ENCODE results near the gene KIF21B.
A peak's percentile ranks its signal among the peaks of the same experiment; 100 is the strongest.

The KIF21B gene

DNA sequence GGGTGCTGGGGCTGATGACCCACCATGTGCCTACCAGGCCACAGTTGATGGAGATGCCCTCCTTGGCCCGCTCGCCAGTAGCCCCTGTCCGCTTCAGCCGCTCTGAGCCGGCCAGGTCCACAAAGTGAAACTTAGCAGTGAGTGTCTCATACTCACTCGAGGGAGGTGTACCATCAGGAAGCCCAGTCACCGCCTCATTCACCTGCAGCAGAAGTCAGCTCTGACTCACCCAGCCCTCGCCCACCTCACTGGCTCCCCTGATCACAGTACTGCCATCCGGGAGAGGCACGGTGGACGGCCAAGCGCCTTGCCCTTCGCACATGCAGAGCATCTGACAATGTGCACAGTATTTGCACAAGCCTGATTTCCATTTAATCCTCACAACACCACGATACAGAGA is 18.8 kb downstream of the KIF21B start:
- H3K4me3 Mint-ChIP-seq = no peak overlapping the region
- H3K36me3 Mint-ChIP-seq = peaks cover 17% of the 10 kb centered on the region
- no peaks in the 10 kb centered on the region for H3K27me3 Mint-ChIP-seq
- DNase-seq (ENCODE audit: low spot score in 2 of 2) = no peak
- ATAC-seq (ENCODE audit: low read depth) = no peak
- no peak overlapping the region for H3K27ac Mint-ChIP-seq
- no peaks in the 10 kb centered on the region for H3K9me3 Mint-ChIP-seq
- H3K4me1 Mint-ChIP-seq = peaks cover 2% of the 10 kb centered on the region

- Mint-ChIP-seq H3K36me3 (peaks cover 21% of the 10 kb centered on the region), H3K4me1 (no peaks in the 10 kb centered on the region), H3K9me3 (no peaks in the 10 kb centered on the region), H3K27me3 (no peaks in the 10 kb centered on the region), H3K4me3 (no peak overlapping the region), H3K27ac (no peak overlapping the region)
- no peak for DNase-seq (ENCODE audit: low spot score in 2 of 2)
- no peak for ATAC-seq (ENCODE audit: low read depth)
Measured at GRCh38 chr1:201004154-201004553, 19.4 kb downstream of the KIF21B start.

DNA sequence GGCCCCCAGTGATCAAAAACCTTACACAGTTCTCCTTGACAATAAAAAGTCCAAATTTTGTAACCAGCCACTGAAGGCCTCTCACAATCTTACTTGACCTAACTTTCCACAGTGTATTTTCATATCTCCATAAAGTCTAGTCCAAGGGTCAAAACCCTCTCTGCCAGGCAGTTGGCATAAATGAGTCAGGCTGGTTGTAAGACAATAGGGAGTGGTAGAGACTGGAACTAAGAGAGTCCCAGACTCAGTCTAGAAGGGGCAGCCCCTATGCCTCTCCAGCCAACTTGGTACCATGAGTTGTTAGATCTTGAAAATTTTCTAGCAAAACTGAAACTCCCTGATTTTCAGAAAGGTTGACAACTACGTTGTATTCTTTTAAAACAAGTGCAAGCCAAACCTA is 21.0 kb downstream of the KIF21B start:
- Mint-ChIP-seq H3K4me3 (no peak overlapping the region), H3K4me1 (peaks cover 3% of the 10 kb centered on the region), H3K9me3 (no peaks in the 10 kb centered on the region), H3K27ac (no peak overlapping the region), H3K36me3 (peaks cover 26% of the 10 kb centered on the region), H3K27me3 (no peaks in the 10 kb centered on the region)
- DNase-seq (ENCODE audit: low spot score in 2 of 2) = no peak
- ATAC-seq (ENCODE audit: low read depth) = no peak

GRCh38 chr1:201001962-201002361 is 21.6 kb downstream of the KIF21B start:
- Mint-ChIP-seq H3K27ac (no peak overlapping the region), H3K4me3 (no peak overlapping the region), H3K36me3 (peaks cover 29% of the 10 kb centered on the region), H3K27me3 (no peaks in the 10 kb centered on the region), H3K9me3 (no peaks in the 10 kb centered on the region), H3K4me1 (peaks cover 3% of the 10 kb centered on the region)
- DNase-seq (ENCODE audit: low spot score in 2 of 2) (no peak), ATAC-seq (ENCODE audit: low read depth) (no peak)

DNA sequence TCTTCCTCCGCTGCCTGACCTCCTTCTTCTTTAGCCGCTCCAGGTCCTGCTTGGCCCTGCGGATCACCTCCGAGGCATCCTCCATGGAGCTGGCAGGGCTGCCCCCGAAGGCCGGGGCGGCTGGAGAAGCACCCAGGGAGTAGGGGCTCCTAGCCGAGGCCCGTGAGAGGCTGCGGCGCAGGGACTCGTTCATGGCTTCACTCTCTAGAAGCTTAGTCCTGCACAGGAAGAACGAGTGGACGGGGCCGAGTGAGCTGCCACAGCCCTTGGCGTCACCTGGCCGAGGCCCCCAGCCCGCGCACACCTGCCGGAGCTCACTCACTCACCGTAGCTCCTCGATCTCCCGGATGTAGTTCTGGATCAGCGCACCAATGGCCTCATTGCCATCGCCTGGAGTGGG is 23.1 kb downstream of the KIF21B start:
- Mint-ChIP-seq H3K27me3 (no peaks in the 10 kb centered on the region), H3K9me3 (no peaks in the 10 kb centered on the region), H3K4me3 (no peak overlapping the region), H3K27ac (no peak overlapping the region), H3K4me1 (peaks cover 3% of the 10 kb centered on the region), H3K36me3 (peaks cover 32% of the 10 kb centered on the region)
- DNase-seq (ENCODE audit: low spot score in 2 of 2) (no peak), ATAC-seq (ENCODE audit: low read depth) (no peak)

- Mint-ChIP-seq H3K36me3 (peaks cover 35% of the 10 kb centered on the region), H3K4me3 (no peak overlapping the region), H3K9me3 (no peaks in the 10 kb centered on the region), H3K27me3 (no peaks in the 10 kb centered on the region), H3K4me1 (peaks cover 3% of the 10 kb centered on the region), H3K27ac (no peak overlapping the region)
- no peak for ATAC-seq (ENCODE audit: low read depth)
- DNase-seq (ENCODE audit: low spot score in 2 of 2) = no peak
Measured at GRCh38 chr1:200999667-201000066, 23.8 kb downstream of the KIF21B start.

GRCh38 chr1:200998323-200998722 is 25.2 kb downstream of the KIF21B start:
- no peak overlapping the region for H3K4me3 Mint-ChIP-seq
- H3K36me3 Mint-ChIP-seq = peaks cover 36% of the 10 kb centered on the region
- ATAC-seq (ENCODE audit: low read depth) (no peak), DNase-seq (ENCODE audit: low spot score in 2 of 2) (no peak)
- H3K9me3 Mint-ChIP-seq = no peaks in the 10 kb centered on the region
- H3K27me3 Mint-ChIP-seq = no peaks in the 10 kb centered on the region
- H3K27ac Mint-ChIP-seq = no peak overlapping the region
- peaks cover 3% of the 10 kb centered on the region for H3K4me1 Mint-ChIP-seq

DNA sequence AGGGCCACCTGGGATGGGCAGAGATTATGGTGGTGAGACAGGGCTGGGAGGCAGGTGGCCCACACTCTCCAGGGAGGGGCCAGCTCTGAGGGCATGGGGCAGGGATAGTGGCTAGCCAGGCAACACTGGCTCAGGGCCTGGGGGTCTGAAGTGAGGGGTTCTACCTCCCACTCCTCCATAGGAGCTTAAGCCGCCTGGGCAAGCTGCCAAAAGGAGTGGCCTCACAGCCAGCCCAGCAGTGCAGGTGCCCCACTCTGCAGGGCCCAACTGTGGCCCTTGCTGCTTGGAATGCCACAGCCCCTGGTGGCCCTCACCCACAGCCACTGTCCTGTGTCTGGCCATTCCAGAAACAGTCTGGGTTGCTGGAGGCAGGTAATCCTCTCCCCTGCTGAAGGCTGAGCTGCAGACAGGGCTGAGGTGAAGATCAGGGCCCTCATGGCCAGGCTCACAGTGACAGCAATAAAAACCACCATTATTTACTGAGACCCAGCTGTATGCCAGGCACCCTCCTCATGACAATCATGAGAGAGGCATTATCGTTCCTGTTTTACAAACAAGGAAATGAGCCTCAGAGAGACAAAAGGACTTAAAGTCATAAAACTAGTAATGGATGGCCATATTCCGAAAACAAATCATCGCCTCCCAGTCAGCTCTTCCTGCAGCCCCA is 31.0 kb downstream of the KIF21B start:
- Mint-ChIP-seq H3K4me3 (no peak overlapping the region), H3K27ac (no peak overlapping the region), H3K9me3 (no peaks in the 10 kb centered on the region), H3K27me3 (no peaks in the 10 kb centered on the region), H3K36me3 (peaks cover 31% of the 10 kb centered on the region), H3K4me1 (no peaks in the 10 kb centered on the region)
- ATAC-seq (ENCODE audit: low read depth) (no peak), DNase-seq (ENCODE audit: low spot score in 2 of 2) (no peak)

DNA sequence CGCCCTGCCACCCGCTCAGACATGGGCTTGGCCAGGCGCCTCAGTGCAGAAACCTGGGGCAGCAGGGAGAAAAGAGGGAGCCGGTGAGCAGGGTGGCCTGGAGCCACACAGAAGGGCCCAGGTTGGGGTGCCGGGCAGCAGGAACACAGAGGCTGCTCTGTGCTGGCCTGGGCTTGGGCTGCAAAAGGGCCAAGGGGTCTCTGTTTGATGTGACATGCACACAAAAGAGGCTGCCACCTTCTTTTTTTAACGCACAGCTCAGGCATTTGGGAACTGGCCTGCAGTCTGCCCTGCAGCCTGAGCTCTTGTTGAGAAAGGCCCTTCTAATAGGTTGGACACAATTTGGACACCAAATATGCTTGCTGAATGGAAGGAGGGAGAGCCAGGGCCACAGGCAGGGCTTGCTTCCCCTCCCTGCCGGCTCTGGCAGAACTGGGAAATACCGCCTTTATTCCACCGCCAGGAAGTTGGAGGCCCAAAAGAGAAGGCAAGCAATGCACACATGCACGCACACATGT is 32.4 kb downstream of the KIF21B start:
- Mint-ChIP-seq H3K4me1 (no peaks in the 10 kb centered on the region), H3K27me3 (no peaks in the 10 kb centered on the region), H3K36me3 (peaks cover 30% of the 10 kb centered on the region), H3K4me3 (no peak overlapping the region), H3K9me3 (no peaks in the 10 kb centered on the region), H3K27ac (no peak overlapping the region)
- no peak for DNase-seq (ENCODE audit: low spot score in 2 of 2)
- ATAC-seq (ENCODE audit: low read depth) = no peak

DNA sequence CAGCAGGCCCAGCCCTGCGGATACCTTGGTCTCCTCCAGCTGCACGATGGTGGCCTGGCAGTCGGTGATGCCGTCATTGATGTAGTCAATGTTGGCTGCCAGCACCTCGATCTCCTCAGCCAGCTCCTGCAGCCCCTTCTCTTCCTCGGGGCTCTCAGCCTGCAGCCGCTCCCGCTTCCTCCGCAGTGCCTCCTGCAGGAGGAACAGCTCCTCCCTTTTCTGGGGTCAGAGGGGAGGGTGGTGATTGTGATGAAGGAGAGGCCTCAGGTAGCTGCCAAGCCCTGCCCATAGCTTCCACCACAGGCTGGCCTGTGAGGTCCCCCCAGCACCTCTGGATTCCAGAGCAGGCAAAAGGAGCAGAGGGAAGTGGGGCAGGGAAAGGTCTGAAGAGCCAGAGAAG is 33.4 kb downstream of the KIF21B start:
- ATAC-seq (ENCODE audit: low read depth) (no peak), DNase-seq (ENCODE audit: low spot score in 2 of 2) (no peak)
- no peaks in the 10 kb centered on the region for H3K27me3 Mint-ChIP-seq
- H3K4me1 Mint-ChIP-seq = no peaks in the 10 kb centered on the region
- H3K4me3 Mint-ChIP-seq = no peak overlapping the region
- H3K27ac Mint-ChIP-seq = no peak overlapping the region
- H3K9me3 Mint-ChIP-seq = no peaks in the 10 kb centered on the region
- H3K36me3 Mint-ChIP-seq = peaks cover 32% of the 10 kb centered on the region

GRCh38 chr1:200989337-200989736 is 34.2 kb downstream of the KIF21B start:
- Mint-ChIP-seq H3K27ac (no peak overlapping the region), H3K36me3 (peaks cover 33% of the 10 kb centered on the region), H3K27me3 (no peaks in the 10 kb centered on the region), H3K4me1 (no peaks in the 10 kb centered on the region), H3K4me3 (no peak overlapping the region), H3K9me3 (no peaks in the 10 kb centered on the region)
- ATAC-seq (ENCODE audit: low read depth) = no peak
- DNase-seq (ENCODE audit: low spot score in 2 of 2) = no peak

GRCh38 chr1:200988693-200989092 is 34.8 kb downstream of the KIF21B start:
- no peak overlapping the region for H3K4me3 Mint-ChIP-seq
- no peaks in the 10 kb centered on the region for H3K27me3 Mint-ChIP-seq
- ATAC-seq (ENCODE audit: low read depth) (no peak), DNase-seq (ENCODE audit: low spot score in 2 of 2) (no peak)
- H3K9me3 Mint-ChIP-seq = no peaks in the 10 kb centered on the region
- H3K36me3 Mint-ChIP-seq = peaks cover 35% of the 10 kb centered on the region
- no peak overlapping the region for H3K27ac Mint-ChIP-seq
- no peaks in the 10 kb centered on the region for H3K4me1 Mint-ChIP-seq

DNA sequence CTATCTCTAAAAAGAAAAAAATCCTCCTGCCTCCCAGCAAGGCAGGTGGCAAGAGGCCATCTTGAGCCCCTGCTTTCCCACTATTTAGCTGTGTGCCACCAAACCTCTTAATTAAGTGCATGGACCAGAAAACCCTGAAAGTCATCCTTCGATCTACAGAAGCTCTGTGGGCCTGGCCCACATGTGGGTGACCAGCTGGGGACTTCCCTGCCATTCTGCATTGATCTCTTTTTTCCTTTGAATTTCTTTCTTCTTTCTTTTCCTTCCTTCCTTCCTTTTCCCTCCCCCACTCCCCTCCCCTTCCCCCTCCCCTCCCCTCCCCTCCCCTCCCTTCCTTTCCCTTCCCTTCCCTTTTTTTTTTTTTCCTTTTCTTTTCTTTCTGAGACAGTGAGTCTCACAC is 38.0 kb downstream of the KIF21B start:
- Mint-ChIP-seq H3K4me3 (no peak overlapping the region), H3K4me1 (no peaks in the 10 kb centered on the region), H3K36me3 (peaks cover 45% of the 10 kb centered on the region), H3K27ac (peak overlapping the region; percentile 74), H3K9me3 (no peaks in the 10 kb centered on the region), H3K27me3 (no peaks in the 10 kb centered on the region)
- DNase-seq (ENCODE audit: low spot score in 2 of 2) = no peak
- no peak for ATAC-seq (ENCODE audit: low read depth)

- DNase-seq (ENCODE audit: low spot score in 2 of 2) (no peak), ATAC-seq (ENCODE audit: low read depth) (no peak)
- Mint-ChIP-seq H3K4me1 (no peaks in the 10 kb centered on the region), H3K27me3 (no peaks in the 10 kb centered on the region), H3K9me3 (no peaks in the 10 kb centered on the region), H3K36me3 (peaks cover 50% of the 10 kb centered on the region), H3K27ac (no peak overlapping the region), H3K4me3 (no peak overlapping the region)
Measured at GRCh38 chr1:200983035-200983561, 40.4 kb downstream of the KIF21B start.

Measured in memory B cell (primary cell).